MG63 (cell line): ENCODE data around the gene HOXA10. TPM values are rescaled to one million over a fixed set of nuclear protein-coding genes. Genes with fewer than 3 reads are reported as not detected.

Source experiments
- DNase-seq: peaks from one replicate; pipeline ENCODE4 v3.0.0-alpha.2; 2020
- H3K27me3 ChIP-seq: fragments of 250-450 bp; sonication (Bioruptor Pico); 2 replicates; pipeline ENCODE4 v1.5.1; 2020; ENCODE audit warnings: mild to moderate bottlenecking, moderate library complexity
- H3K36me3 ChIP-seq: fragments of 250-450 bp; sonication (Bioruptor Pico); 2 replicates; pipeline ENCODE4 v1.5.1; 2020; ENCODE audit warnings: mild to moderate bottlenecking, moderate library complexity
- H3K4me3 ChIP-seq: fragments of 250-450 bp; sonication (Bioruptor Pico); 2 replicates; pipeline ENCODE4 v1.5.1; 2020; ENCODE audit warnings: mild to moderate bottlenecking, moderate library complexity
- H3K9me3 ChIP-seq: fragments of 250-450 bp; sonication (Bioruptor Pico); 2 replicates; pipeline ENCODE4 v1.5.1; 2020; ENCODE audit warnings: mild to moderate bottlenecking, moderate library complexity
- total RNA-seq: library from RNA; depleted of rRNA; stranded (reverse); fragments of >200 nt; shearing (Covaris generic); gene quantifications from 2 replicates; pipeline ENCODE4 v1.2.3, GENCODE V29; 2014; ENCODE audit warnings: low replicate concordance

Gene HOXA10
- total RNA-seq, 1 experiment from 2014 or later: 26.7 TPM

GRCh38 chr7:27166531-27167505 is 7.3 kb downstream of the HOXA10 start:
- DNase-seq: peak; percentile 94
- Histone ChIP-seq H3K36me3 (peaks cover 62% of the 10 kb centered on the region), H3K9me3 (no peaks in the 10 kb centered on the region), H3K27me3 (no peaks in the 10 kb centered on the region), H3K4me3 (peak overlapping the region; percentile 62)

GRCh38 chr7:27165996-27166530 is 8.1 kb downstream of the HOXA10 start:
- Histone ChIP-seq H3K36me3 (peaks cover 56% of the 10 kb centered on the region), H3K9me3 (no peaks in the 10 kb centered on the region), H3K27me3 (no peaks in the 10 kb centered on the region), H3K4me3 (peak overlapping the region; percentile 62)
- DNase-seq: peak; percentile 43

- DNase-seq: peak; percentile 95
- peak within 1 kb of the TSS; percentile 62 for H3K4me3 ChIP-seq
Observed at GRCh38 chr7:27165089-27165995, 8.8 kb downstream of the HOXA10 start, which contains the start of gene HOXA9. Gene HOXA9 (minus strand): TSS chr7:27165537. CDS start chr7:27165457, 80 bp downstream.

GRCh38 chr7:27164367-27165088 is 9.6 kb downstream of the HOXA10 start:
- no peaks in the 10 kb centered on the region for H3K9me3 ChIP-seq
- H3K4me3 ChIP-seq: peak overlapping the region; percentile 62
- peak; percentile 56 for DNase-seq
- peaks cover 50% of the 10 kb centered on the region for H3K36me3 ChIP-seq
- no peaks in the 10 kb centered on the region for H3K27me3 ChIP-seq

More at GRCh38 chr7:27165089-27165995, 8.8 kb downstream of the HOXA10 start, which contains the start of gene HOXA9:
- Histone ChIP-seq H3K36me3 (peaks cover 51% of the 10 kb centered on the region), H3K9me3 (no peaks in the 10 kb centered on the region), H3K27me3 (no peaks in the 10 kb centered on the region)

GRCh38 chr7:27164045-27164366 is 10.1 kb downstream of the HOXA10 start:
- peaks cover 48% of the 10 kb centered on the region for H3K36me3 ChIP-seq
- H3K4me3 ChIP-seq: peak overlapping the region; percentile 62
- no peaks in the 10 kb centered on the region for H3K9me3 ChIP-seq
- DNase-seq: no peak
- H3K27me3 ChIP-seq: no peaks in the 10 kb centered on the region

- DNase-seq: no peak
- Histone ChIP-seq H3K4me3 (peak overlapping the region; percentile 62), H3K36me3 (peaks cover 44% of the 10 kb centered on the region)
Observed at GRCh38 chr7:27163288-27164044, 10.7 kb downstream of the HOXA10 start.

GRCh38 chr7:27162561-27163287 is 11.4 kb downstream of the HOXA10 start:
- Histone ChIP-seq H3K36me3 (peaks cover 43% of the 10 kb centered on the region), H3K27me3 (no peaks in the 10 kb centered on the region), H3K9me3 (no peaks in the 10 kb centered on the region), H3K4me3 (peak overlapping the region; percentile 62)
- DNase-seq: no peak

More at GRCh38 chr7:27163288-27164044, 10.7 kb downstream of the HOXA10 start:
- Histone ChIP-seq H3K9me3 (no peaks in the 10 kb centered on the region), H3K27me3 (no peaks in the 10 kb centered on the region)

GRCh38 chr7:27161721-27162560 is 12.2 kb downstream of the HOXA10 start:
- Histone ChIP-seq H3K4me3 (peak overlapping the region; percentile 62), H3K27me3 (no peaks in the 10 kb centered on the region), H3K9me3 (no peaks in the 10 kb centered on the region), H3K36me3 (peaks cover 38% of the 10 kb centered on the region)
- DNase-seq: no peak

GRCh38 chr7:27161214-27161720 is 12.9 kb downstream of the HOXA10 start:
- peak; percentile 39 for DNase-seq
- Histone ChIP-seq H3K9me3 (no peaks in the 10 kb centered on the region), H3K27me3 (no peaks in the 10 kb centered on the region), H3K36me3 (peaks cover 34% of the 10 kb centered on the region), H3K4me3 (peak overlapping the region; percentile 46)

- H3K4me3 ChIP-seq: peak overlapping the region; percentile 46
- H3K36me3 ChIP-seq: peaks cover 34% of the 10 kb centered on the region
- DNase-seq: peak; percentile 76
Observed at GRCh38 chr7:27160546-27161213, 13.4 kb downstream of the HOXA10 start.

GRCh38 chr7:27160145-27160545 is 14.0 kb downstream of the HOXA10 start:
- peaks cover 33% of the 10 kb centered on the region for H3K36me3 ChIP-seq
- H3K27me3 ChIP-seq: no peaks in the 10 kb centered on the region
- H3K9me3 ChIP-seq: no peaks in the 10 kb centered on the region
- DNase-seq: no peak
- H3K4me3 ChIP-seq: peak overlapping the region; percentile 46; the same call in 1 of the 2 replicates

More at GRCh38 chr7:27160546-27161213, 13.4 kb downstream of the HOXA10 start:
- Histone ChIP-seq H3K9me3 (no peaks in the 10 kb centered on the region), H3K27me3 (no peaks in the 10 kb centered on the region)

- Histone ChIP-seq H3K27me3 (no peaks in the 10 kb centered on the region), H3K4me3 (no peak overlapping the region), H3K36me3 (peaks cover 26% of the 10 kb centered on the region)
Observed at GRCh38 chr7:27159266-27160144, 14.6 kb downstream of the HOXA10 start.

More at GRCh38 chr7:27159266-27160144, 14.6 kb downstream of the HOXA10 start:
- H3K9me3 ChIP-seq: no peaks in the 10 kb centered on the region
- no peak for DNase-seq
